NCI-H2171 treated with DMSO at 0.1 percent for 48 hours (cell line): ENCODE data around the gene UBE2U.
"Not testable (repeated sequence)": the region's sequence is repeated elsewhere in the genome, so short reads cannot be mapped to it uniquely, and the experiment has no call there.

ENCODE experiments used
- DNase-seq: peaks from one replicate; lab custom pipeline; 2025; lab: John Stamatoyannopoulos, UW

UBE2U gene

DNA sequence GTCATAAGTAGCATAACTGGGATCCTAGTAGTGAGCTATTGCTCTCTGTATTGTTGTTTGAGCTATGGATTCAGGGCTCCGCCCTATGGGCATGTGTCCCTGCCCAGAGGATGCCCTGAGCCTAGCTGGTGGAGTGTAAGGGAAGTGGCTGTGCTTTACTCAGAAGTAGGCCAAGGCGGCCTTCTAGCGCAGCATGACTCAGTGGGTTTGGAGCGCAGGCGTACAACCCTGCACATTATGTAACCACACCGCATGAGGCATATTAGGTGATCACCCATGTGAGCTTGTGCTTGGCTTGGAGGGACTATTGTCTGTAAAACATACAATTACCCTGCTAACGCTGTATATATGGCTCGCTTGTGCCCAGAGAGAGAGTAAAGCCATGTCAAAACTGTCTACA lies 11.1 kb upstream of the UBE2U start:
- DNase-seq: no peak

DNA sequence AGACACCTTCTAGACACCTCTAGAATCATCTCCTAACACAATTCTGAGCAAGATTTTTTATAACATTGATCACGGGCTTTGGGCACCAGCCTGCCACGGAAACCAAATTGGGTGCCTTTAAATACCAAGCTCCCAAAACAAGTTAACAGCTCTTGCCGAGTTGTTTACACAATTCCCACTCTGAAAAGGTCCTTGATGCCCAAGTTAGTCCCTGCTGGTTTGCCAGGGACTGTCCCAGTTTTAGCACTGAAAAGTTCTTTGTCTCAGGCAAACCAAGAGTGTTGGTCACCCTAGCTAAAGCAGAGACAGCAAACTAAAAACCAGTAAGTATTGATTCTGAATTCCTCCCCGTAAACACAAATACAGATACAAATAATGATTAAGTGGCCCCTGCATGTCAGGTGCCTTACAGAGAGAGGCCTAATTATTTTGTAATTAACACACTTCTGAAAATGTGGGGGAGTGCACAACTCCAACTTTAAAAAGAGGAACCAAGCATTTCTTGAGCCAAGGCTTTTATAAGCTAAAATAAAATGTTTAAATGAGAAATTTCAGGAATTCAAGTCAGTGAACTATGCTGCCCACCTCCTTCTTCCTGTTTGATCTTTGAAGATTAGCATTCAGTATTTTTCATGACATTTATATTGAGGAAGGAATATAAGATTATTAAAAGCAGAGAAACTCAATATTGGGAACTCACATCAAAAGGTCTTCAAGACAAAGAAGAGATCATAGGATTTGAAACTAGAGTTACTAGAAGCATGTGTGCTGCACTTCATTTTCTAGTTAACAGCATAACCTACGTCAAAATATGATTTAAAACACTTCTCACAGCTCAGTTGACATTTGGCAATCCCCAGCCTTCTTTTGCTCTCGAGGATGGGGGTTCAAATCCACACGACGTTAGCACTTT lies 9.0 kb upstream of the UBE2U start:
- DNase-seq: no peak

DNA sequence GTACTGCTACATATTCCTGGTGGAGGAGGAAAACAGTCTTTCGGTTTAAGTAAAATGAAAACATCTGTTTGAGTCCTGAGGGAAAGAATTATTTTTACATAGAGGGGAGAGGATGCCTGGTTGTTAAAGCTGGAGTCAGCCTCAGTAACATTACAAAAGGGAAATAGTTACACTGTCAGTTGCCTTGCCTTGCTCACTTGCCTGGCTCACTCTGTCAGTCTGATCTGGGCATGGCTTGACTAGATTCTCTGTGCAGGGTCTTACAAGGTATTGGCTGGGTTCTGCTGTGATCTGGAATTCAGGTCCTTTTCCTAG lies 8.4 kb upstream of the UBE2U start:
- DNase-seq: no peak

DNA sequence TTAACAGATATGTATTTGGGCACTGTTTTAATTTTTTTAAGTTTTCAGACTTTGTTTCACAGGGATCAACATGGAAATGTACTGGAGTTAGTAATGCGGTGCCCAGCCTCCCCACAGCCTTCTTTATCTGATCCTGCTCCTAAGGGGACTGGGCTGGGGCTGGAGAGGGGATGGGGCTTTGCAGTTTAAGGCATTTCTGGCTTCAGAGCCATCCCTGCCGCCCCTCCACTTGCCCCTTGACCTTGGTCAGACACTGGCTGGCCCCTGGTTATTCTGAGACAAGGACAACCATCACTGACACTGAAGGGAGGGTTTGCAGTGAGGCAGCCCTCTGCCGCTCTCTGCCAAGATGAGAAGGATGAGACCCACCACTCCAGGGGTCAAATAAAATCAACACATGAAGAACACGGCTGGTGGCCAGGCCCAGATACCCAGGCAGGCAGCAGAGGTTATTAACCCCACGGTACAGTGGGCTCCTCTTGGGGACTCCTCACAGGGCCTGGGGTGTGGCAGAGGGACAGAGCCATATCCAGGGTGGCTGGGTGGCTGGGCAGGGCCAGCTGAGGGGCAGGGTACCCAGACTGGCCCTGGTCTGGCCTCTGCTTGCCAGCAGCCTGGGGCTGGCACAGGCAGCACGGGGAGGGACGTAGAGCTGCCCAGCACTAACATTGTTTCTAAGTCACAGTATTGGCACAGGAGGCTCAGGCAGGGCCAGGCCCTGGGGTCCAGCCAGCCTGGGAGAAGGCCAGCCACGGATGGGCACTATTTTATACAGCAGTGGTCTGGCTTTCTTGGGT lies 7.2 kb upstream of the UBE2U start:
- no peak for DNase-seq

DNA sequence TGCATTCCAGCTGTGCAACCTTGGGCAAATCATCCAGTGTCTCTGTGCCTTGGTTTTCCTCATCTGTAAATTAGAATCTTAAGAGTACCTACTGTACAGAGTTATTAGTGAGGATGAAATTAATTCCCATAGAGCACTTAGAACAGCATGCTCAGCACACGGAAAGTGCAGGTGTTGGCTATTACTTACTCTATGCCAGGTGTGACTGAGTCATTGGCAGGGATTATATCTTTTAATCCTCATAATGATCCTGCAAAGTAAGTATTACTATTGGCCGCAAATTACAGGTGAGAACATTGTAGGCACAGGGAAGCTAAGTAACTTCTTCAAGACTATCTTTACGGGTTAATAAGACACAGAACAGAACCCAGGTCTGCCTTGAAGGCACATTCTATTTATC lies 6.3 kb upstream of the UBE2U start:
- no peak for DNase-seq

DNA sequence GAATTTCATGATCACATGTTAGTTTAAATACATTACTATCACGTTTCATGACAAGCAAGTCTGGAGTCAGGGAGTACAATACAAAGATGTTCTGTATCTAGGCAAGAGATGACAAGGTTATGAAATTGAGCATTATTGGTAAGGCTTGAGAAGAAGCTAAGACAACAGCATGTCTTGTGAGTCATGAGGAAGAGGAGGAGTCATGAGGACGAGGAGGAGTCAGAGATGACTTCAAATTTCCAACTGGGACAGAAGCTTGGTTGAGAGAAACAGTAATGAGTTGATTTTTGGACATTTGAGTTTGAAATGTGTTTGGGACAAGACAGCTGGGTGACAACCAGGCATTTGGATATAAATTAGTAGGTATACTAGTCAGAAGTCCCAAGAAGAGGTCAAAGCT lies 4.3 kb upstream of the UBE2U start:
- no peak for DNase-seq

DNA sequence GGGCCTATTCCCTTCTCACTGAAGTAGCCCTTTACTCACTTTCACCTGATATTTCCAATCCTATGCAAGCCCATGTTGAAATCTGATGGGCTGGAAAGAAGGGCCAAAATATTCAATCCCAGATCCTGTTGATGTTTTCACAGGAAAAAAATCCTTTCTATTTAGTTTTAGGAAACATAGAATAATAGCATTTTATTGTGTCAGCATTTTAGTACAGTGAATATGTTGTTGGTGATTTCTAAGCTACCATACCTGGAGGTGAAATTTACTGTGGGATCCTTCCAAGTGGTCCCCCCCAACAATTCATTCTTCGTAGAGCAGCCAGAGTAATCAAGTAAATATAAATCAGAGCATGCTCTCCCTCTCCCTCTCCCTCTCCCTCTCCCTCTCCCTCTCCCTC lies 3.4 kb upstream of the UBE2U start:
- no peak for DNase-seq

DNA sequence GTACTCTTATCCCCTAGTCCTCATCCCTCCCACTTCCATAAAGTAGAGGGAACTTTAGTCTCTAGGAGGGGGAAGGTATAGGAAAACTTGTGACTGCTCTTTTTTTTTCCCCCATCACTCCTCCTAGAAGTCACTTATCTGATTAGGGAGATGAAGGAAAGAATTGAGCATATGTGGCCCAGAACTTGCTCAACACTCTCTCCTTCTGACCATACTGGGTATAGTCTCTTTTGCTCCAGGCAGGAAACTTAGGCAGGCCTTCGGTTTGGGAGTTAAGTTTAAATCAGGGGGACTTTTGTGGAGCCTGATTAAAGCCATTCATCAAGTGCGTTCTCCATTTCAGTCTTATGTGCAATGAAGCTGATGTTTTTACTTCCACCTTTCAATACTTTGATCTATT lies 5.8 kb downstream of the UBE2U start:
- DNase-seq: no peak

DNA sequence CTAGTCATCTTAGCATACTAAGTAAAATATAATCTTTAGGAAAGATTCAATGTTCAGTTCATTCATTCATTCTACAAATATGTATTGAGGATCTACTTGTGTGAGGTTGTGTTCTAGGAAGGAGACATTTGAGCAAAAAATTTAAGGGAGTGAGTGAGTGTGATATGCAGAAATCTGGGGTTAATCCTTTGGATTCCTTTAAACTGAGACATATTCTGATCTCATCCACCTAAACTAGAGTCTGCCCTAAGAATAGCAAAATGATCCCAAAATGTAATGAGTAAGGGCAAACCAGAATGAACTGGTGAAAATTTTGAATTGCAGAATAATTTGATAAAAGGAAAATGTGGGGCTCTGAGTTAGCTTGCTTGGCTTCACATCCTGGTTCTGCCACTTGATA lies 8.6 kb downstream of the UBE2U start:
- no peak for DNase-seq

DNA sequence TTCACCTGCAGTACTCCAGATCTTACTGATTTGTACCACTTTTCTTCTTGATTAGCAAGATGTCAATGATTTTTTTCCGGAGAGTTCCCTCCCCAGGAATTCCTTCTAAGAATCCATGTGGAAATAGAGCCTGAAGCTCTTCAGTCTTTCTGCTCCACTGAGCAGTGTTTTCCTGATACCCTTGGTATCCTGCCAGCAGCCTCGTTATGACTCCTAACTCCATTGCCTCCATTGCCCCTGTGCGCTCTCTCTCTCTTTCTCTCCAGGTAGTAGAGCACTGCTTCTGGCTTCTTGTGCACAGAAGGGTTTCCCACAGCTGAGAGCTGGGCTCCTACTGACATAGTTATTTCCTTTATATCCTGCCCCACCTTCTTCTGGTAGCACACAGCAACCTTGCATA lies 12.2 kb downstream of the UBE2U start:
- peak; percentile 95 for DNase-seq

DNA sequence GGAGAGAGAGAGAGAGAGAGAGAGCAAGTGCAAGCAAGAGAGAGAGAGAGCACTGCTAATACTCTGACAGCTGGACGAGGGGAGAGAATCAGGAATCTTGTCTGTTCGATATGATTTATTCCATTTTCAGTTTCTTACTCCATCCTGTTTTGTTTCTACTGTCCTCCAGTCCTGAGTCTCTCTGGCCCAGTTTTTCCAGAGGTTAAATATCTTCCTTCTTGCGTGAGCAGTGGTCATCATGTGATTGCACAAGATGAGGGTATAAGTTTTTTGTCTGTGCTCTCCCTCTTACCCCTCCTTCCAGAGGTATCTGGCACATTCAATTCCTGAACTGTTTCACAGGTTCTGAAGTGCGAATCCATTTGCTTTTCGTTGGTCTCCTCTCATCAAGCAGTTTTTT lies 16.8 kb downstream of the UBE2U start:
- DNase-seq: no peak

DNA sequence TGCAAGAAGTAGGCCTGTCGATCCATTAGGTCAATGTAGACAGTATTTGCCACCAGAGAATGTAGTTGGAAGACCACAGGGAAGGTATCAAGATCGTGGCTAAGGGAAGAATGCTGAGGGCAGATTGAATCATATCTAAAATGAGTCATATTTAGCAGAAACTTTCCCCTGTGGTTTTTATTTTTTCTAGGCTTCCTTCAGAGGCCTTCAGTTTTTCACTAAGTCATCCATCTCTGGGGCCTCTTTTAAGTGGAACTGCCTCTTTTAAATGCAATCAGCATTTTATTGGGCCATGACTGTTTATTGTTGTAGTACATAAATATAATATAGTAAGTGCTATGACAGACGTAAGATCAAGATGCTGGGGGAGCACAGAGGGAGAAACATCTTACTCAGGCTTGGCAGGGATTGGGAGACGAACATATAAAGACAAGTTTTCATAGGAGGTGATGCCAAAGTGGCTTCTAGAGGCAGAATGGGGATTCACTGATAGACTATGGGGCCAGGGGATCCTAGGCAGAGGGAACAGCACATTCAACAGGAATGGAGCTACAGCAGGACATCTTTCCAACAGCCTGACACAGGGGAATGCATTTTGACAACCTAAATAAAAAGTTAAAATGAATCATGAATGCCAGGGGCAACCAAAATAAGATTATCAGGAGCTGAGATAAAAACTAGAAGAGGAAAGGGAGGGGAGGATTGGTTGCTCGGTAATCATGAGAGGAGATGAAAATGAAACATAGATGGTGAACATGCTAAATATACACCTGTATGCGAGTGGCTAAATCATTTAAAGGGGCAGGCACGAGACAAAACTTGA lies 20.1 kb downstream of the UBE2U start:
- DNase-seq: no peak

DNA sequence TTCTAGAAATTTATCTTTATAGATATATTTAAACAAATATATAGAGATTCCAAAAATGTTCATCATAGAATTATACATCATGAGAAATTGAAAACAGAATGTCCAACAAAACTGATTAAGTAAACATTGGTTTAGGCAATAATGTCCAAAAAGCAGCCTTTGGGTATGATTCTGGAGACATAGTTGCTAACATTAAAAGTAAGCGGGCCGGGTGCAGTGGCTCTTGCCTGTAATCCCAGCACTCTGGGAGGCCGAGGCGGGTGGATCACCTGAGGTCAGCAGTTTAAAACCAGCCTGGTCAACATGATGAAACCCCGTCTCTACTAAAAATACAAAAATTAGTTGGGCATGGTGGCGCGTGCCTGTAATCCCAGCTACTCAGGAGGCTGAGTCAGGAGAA lies 20.8 kb downstream of the UBE2U start:
- DNase-seq: not testable (repeated sequence)

DNA sequence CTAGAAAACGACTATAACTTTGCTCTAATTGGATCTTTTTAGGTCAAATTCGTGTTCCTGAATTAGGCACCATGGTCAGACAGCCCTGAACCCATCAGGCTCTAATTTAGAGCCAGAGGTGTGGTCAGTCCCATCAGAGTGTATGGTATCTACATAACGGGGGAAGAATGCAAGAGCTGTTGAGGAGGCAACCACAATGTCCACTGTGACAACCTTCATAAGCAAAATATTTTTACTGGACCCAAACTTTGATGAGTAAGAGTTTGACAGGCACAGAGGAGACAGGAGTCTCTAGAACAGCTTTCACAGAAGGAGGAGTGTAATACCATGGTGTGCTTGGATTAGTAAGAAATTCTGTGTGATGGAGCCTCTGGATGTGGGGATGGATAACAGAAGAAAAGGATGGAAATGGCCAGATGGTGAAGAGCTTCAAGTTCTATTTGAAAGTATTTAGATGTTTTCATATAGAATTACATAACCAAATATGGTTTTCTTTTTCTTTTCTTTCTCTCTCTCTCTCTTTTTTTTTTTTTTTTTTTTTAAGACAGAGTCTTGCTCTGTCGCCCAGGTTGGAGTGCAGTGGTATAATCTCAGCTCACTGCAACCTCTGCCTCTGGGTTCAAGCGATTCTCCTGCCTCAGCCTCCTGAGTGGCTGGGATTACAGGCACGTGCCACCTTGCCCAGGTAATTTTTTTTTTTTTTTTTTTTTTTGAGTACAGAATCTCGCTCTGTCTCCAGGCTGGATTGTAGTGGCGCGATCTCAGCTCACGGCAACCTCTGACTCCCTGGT lies 24.9 kb downstream of the UBE2U start:
- no peak for DNase-seq

DNA sequence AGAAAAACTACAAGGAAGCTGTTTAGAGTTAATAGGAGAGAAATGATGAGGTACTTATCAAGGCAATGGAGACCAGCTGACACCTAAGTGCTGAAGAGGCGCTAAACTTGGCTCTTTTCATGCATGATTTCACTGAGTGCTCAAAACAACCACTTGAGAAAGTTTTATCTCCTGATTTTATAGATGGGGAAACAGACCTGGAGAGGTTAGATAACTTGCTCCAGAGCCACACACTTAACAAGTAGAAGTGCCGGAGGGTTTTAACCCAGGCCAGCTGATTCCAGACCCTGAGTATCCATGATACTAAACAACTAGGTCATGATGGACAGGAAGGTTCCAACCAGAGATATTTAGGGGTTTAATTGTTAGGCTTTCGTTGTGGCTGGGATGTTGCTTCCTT lies 25.9 kb downstream of the UBE2U start:
- peak; percentile 47 for DNase-seq

DNA sequence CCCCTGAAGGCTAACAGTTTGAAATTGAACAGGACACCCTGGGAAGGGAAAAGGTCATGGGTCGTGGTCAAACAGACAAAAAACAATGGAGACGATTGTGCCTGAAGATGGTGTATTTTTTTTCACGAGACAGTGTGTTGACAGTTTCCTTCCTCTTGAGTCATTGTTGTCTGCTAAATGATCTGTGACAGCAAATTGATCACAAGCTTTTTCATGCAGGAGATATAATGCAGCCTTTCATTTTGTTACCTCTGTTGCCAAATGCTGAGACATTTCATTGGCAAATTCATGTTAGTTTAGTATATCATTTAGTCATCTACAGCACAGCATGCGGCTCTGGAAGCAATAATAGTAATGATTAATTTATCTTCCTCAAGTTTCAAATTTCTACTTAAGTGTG lies 27.7 kb downstream of the UBE2U start:
- peak; percentile 28 for DNase-seq

DNA sequence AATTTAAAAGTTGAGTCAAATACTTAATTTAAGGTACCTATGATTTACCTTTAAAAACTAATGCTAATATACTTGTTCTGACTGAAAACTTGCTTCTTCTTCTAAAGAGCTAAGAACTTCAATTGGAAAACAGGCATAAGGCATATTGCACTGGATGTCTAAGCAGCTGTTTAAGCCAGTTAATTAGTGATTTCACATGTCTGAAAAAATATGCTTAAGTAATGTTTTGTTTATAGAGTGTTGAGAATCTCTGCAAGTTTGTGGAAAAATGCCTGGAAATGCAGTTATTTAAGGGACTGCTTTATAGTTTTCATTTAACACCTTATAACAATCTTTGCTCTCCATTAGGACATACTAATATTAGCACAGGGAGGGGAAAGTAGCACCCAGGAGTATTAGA lies 28.2 kb downstream of the UBE2U start:
- peak; percentile 13 for DNase-seq

DNA sequence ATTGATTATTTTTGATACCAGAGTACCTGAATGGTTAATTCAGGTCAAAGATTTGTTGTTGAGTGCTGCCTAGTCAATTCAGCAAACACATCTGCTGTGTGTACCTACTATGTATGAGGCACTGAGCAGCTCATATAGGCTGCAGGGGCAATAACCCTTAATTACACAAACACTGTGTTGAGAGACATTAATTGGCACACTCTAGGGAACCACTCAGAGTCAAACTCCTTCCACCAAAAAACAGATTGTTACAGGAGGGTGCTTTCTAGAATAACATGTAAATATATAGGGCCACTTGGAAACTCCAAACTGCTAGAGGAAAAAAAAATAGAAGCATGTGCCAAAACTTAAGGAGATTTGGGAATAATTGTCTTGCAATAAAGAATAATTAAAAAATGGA lies 31.3 kb downstream of the UBE2U start:
- DNase-seq: peak; percentile 59

DNA sequence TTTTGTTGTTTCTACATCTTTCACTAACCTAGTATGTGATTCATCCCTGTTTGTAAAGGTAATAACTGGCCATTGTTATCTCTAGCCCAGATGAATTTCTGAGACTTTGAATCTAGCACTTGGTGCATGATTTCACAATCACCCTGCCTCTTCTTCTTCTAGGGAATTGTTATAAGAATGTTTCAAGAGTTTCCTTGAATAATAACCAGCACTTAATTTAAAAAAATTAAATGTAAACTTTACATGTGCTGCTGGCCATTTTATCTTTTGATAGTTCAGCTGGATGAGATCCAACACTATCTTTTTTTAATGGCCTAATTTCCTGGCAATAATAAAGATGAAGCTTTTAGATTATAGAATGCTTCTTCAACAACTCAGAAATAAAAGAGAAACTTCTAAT lies 31.8 kb downstream of the UBE2U start:
- no peak for DNase-seq

DNA sequence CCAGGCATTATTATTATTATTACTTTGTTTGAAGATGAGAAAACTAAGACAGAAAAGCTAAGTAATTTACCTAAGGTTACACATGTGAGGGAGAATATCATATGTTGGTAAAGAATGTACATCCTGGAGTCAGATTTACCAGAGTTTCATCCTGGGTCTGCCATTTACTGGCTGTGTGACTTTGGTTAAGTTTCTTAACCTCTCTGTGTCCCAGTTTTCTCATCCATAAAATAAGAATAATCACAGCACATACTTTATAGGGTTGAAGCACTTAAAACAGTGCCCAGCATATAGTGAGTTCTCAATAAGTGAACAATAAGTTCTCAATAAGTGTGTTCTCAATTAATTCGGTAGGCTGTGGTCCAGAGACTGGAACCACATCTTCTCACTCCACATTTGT lies 32.5 kb downstream of the UBE2U start:
- no peak for DNase-seq

DNA sequence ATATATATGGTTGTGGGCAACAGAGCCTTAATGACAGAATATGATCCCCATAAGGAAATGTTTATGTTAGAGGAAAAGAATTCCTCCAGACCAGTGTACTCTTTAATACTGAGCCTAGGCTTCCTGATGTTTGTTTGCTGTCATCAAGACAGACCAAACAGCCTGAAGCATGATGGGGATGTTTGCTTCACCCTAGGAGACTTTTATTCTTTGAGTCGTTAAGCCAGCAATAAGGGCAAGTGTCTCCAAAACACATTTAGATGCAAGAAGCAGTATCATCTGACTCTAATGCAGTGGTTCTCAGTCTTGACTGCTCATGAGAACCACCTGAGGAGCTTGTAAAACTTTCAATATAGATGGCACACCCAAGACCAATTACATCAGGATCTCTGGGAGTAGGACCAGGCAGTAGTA lies 33.1 kb downstream of the UBE2U start:
- no peak for DNase-seq

DNA sequence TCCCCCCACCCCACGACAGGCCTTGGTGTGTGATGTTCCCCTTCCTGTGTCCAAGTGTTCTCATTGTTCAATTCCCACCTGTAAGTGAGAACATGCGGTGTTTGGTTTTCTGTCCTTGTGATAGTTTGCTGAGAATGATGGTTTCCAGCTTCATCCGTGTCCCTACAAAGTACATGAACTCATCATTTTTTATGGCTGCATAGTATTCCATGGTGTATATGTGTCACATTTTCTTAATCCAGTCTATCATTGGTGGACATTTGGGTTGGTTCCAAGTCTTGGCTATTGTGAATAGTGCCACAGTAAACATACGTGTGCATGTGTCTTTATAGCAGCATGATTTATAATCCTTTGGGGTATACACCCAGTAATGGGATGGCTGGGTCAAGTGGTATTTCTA lies 36.1 kb downstream of the UBE2U start:
- DNase-seq: not testable (repeated sequence)
